Nephron (organoid): Measurements from ENCODE around the gene EMSY.

Source experiments
- H3K27ac Mint-ChIP-seq, 3 experiments: 2 replicates each; pipeline ENCODE4 v1.8.0; 2020; ENCODE audit warnings: mixed read lengths in 3 of 3, mild to moderate bottlenecking in 2 of 3, moderate library complexity in 1 of 3
- H3K27me3 Mint-ChIP-seq: 2 replicates; pipeline ENCODE4 v1.8.0; 2021; ENCODE audit warnings: low read depth, mild to moderate bottlenecking, moderate library complexity, mixed read lengths
- H3K36me3 Mint-ChIP-seq: 2 replicates; pipeline ENCODE4 v1.8.0; 2020; ENCODE audit warnings: low read depth, mixed read lengths
- H3K4me1 Mint-ChIP-seq: 2 replicates; pipeline ENCODE4 v1.8.0; 2020; ENCODE audit warnings: mixed read lengths
- H3K4me3 Mint-ChIP-seq, 3 experiments: 2 replicates each; pipeline ENCODE4 v1.8.0; 2020; ENCODE audit warnings: mild to moderate bottlenecking in 3 of 3, mixed read lengths in 3 of 3, moderate library complexity in 2 of 3
- H3K9me3 Mint-ChIP-seq: 2 replicates; pipeline ENCODE4 v1.8.0; 2020; ENCODE audit warnings: mixed read lengths
- CTCF ChIP-seq, 3 experiments: fragments of 200-600 bp; sonication (generic); IDR thresholded peaks; one replicate each; pipeline ENCODE4 v1.5.0; 2021; ENCODE audit warnings: antibody characterized with exemption in 3 of 3; ENCODE audit not compliant: unreplicated experiment in 3 of 3

The EMSY gene

GRCh38 chr11:76551400-76551799 is 106.6 kb downstream of the EMSY start:
- no peaks in the 10 kb centered on the region for H3K9me3 Mint-ChIP-seq
- no peak overlapping the region for H3K27ac Mint-ChIP-seq

GRCh38 chr11:76552987-76553386 is 108.2 kb downstream of the EMSY start:
- no peaks in the 10 kb centered on the region for H3K27me3 Mint-ChIP-seq
- H3K36me3 Mint-ChIP-seq, result peaks cover 30% of the 10 kb centered on the region
- TF ChIP-seq CTCF (IDR thresholded peaks at IDR 0.05; ENCODE audit: unreplicated experiment in 3 of 3), result no peak
- no peak overlapping the region for H3K27ac Mint-ChIP-seq
- H3K4me3 Mint-ChIP-seq, result no peak overlapping the region
- no peaks in the 10 kb centered on the region for H3K9me3 Mint-ChIP-seq
- H3K4me1 Mint-ChIP-seq, result no peaks in the 10 kb centered on the region

More at GRCh38 chr11:76551400-76551799, 106.6 kb downstream of the EMSY start:
- H3K4me1 Mint-ChIP-seq, result no peaks in the 10 kb centered on the region
- no peaks in the 10 kb centered on the region for H3K27me3 Mint-ChIP-seq
- peaks cover 43% of the 10 kb centered on the region for H3K36me3 Mint-ChIP-seq
- TF ChIP-seq CTCF (IDR thresholded peaks at IDR 0.05; ENCODE audit: unreplicated experiment in 3 of 3), result peak; percentile 30 to 44 (median 44)
- no peak overlapping the region for H3K4me3 Mint-ChIP-seq

- TF ChIP-seq CTCF (IDR thresholded peaks at IDR 0.05; ENCODE audit: unreplicated experiment in 3 of 3), result no peak
- no peak overlapping the region for H3K4me3 Mint-ChIP-seq
- no peaks in the 10 kb centered on the region for H3K27me3 Mint-ChIP-seq
- H3K4me1 Mint-ChIP-seq, result no peaks in the 10 kb centered on the region
- H3K27ac Mint-ChIP-seq, result no peak overlapping the region
- no peaks in the 10 kb centered on the region for H3K9me3 Mint-ChIP-seq
- H3K36me3 Mint-ChIP-seq, result peaks cover 25% of the 10 kb centered on the region
These were observed 109.0 kb downstream of the EMSY start for GRCh38 chr11:76553554-76554476.

- Mint-ChIP-seq H3K9me3 (no peaks in the 10 kb centered on the region), H3K4me1 (no peaks in the 10 kb centered on the region), H3K36me3 (peaks cover 19% of the 10 kb centered on the region), H3K27ac (no peak overlapping the region), H3K4me3 (no peak overlapping the region), H3K27me3 (no peaks in the 10 kb centered on the region)
- TF ChIP-seq CTCF (IDR thresholded peaks at IDR 0.05; ENCODE audit: unreplicated experiment in 3 of 3), result no peak
These were observed 109.9 kb downstream of the EMSY start for GRCh38 chr11:76554767-76555166.

- H3K27me3 Mint-ChIP-seq, result no peaks in the 10 kb centered on the region
- no peaks in the 10 kb centered on the region for H3K4me1 Mint-ChIP-seq
- no peak for TF ChIP-seq CTCF (IDR thresholded peaks at IDR 0.05; ENCODE audit: unreplicated experiment in 3 of 3)
- H3K4me3 Mint-ChIP-seq, result no peak overlapping the region
- peaks cover 9% of the 10 kb centered on the region for H3K36me3 Mint-ChIP-seq
- H3K9me3 Mint-ChIP-seq, result no peaks in the 10 kb centered on the region
- H3K27ac Mint-ChIP-seq, result no peak overlapping the region
These were observed 112.6 kb downstream of the EMSY start for GRCh38 chr11:76557466-76557865.

- H3K9me3 Mint-ChIP-seq, result peaks cover 3% of the 10 kb centered on the region
- TF ChIP-seq CTCF (IDR thresholded peaks at IDR 0.05; ENCODE audit: unreplicated experiment in 3 of 3), result no peak
- H3K27ac Mint-ChIP-seq, result no peak overlapping the region
- no peaks in the 10 kb centered on the region for H3K4me1 Mint-ChIP-seq
- no peaks in the 10 kb centered on the region for H3K27me3 Mint-ChIP-seq
- H3K36me3 Mint-ChIP-seq, result peaks cover under 1% of the 10 kb centered on the region
- H3K4me3 Mint-ChIP-seq, result no peak overlapping the region
These were observed 113.7 kb downstream of the EMSY start for GRCh38 chr11:76558473-76558872.
